A549 (cell line): ENCODE measurements around the gene SEC24A. TPM values are rescaled to one million over a fixed set of nuclear protein-coding genes. Genes with fewer than 3 reads are reported as not detected.

Source experiments
- ATOH8 ChIP-seq: fragments of 250-450 bp; sonication (Bioruptor Pico); IDR thresholded peaks from 2 replicates; pipeline ENCODE4 v1.5.0; 2020; ENCODE audit warnings: low read depth, mild to moderate bottlenecking, moderate library complexity
- BCL3 ChIP-seq: fragments of >200 bp; sonication (Bioruptor Twin); formaldehyde crosslinking; IDR thresholded peaks from 3 replicates; pipeline ENCODE4 v1.6.1; 2016
- BHLHE40 ChIP-seq: IDR thresholded peaks from 2 replicates; pipeline ENCODE4 v1.6.1; 2012; ENCODE audit warnings: low read depth, low read length, inconsistent platforms
- CBX2 ChIP-seq: fragments of 200-600 bp; sonication (generic); IDR thresholded peaks from 2 replicates; pipeline ENCODE4 v1.6.1; 2016; ENCODE audit warnings: low read depth, mild to moderate bottlenecking, borderline replicate concordance
- CBX8 ChIP-seq: fragments of 200-600 bp; sonication (generic); IDR thresholded peaks from 2 replicates; pipeline ENCODE4 v1.6.1; 2016
- CHD2 ChIP-seq: fragments of 150-350 bp; IDR thresholded peaks from 2 replicates; pipeline ENCODE4 v1.6.1; 2014; ENCODE audit warnings: low read length; ENCODE audit not compliant: partially characterized antibody
- CHD4 ChIP-seq: fragments of 200-600 bp; sonication (generic); IDR thresholded peaks from 2 replicates; pipeline ENCODE4 v1.6.1; 2016; ENCODE audit warnings: antibody characterized with exemption, mild to moderate bottlenecking, borderline replicate concordance
- EHF ChIP-seq: fragments of 250-450 bp; sonication (Bioruptor Pico); IDR thresholded peaks from 2 replicates; pipeline ENCODE4 v1.5.0; 2020; ENCODE audit warnings: mild to moderate bottlenecking
- EHMT2 ChIP-seq: fragments of 200-600 bp; sonication (generic); IDR thresholded peaks from 2 replicates; pipeline ENCODE4 v1.6.1; 2016; ENCODE audit warnings: antibody characterized with exemption, low read depth, mild to moderate bottlenecking, moderate library complexity
- ELK1 ChIP-seq: fragments of 150-350 bp; IDR thresholded peaks from 2 replicates; pipeline ENCODE4 v1.6.1; 2014; ENCODE audit warnings: low read depth, mild to moderate bottlenecking, low read length
- ESRRA ChIP-seq: fragments of 150-350 bp; IDR thresholded peaks from 2 replicates; pipeline ENCODE4 v1.6.1; 2014; ENCODE audit warnings: mild to moderate bottlenecking, low read length, borderline replicate concordance
- FOSB ChIP-seq: fragments of 250-450 bp; sonication (Bioruptor Pico); IDR thresholded peaks from 2 replicates; pipeline ENCODE4 v1.5.0; 2020; ENCODE audit warnings: mild to moderate bottlenecking, moderate library complexity
- FOXS1 ChIP-seq: fragments of 250-450 bp; sonication (Bioruptor Pico); IDR thresholded peaks from 2 replicates; pipeline ENCODE4 v1.5.0; 2020; ENCODE audit warnings: mild to moderate bottlenecking, moderate library complexity
- GATA3 ChIP-seq: IDR thresholded peaks from 2 replicates; pipeline ENCODE4 v1.6.1; 2012; ENCODE audit warnings: borderline replicate concordance
- HDAC2 ChIP-seq: fragments of 200-600 bp; sonication (generic); IDR thresholded peaks from 2 replicates; pipeline ENCODE4 v1.6.1; 2016
- HES2 ChIP-seq: fragments of >200 bp; sonication (Bioruptor Twin); formaldehyde crosslinking; IDR thresholded peaks from 2 replicates; pipeline ENCODE4 v1.6.1; 2016
- HEYL ChIP-seq: fragments of 250-450 bp; sonication (Bioruptor Pico); IDR thresholded peaks from 2 replicates; pipeline ENCODE4 v1.8.0; 2021; ENCODE audit warnings: mild to moderate bottlenecking, moderate library complexity
- HOXB13 ChIP-seq: fragments of 250-450 bp; sonication (Bioruptor Pico); IDR thresholded peaks from 2 replicates; pipeline ENCODE4 v1.5.0; 2020; ENCODE audit warnings: low read depth, mild to moderate bottlenecking, moderate library complexity
- JUN ChIP-seq, 2 experiments: fragments of >200 bp; sonication (Bioruptor Twin); formaldehyde crosslinking; IDR thresholded peaks; 2 replicates in 1 of 2; 3 replicates in 1 of 2; pipeline ENCODE4 v1.6.1; 2016 to 2017
- JUNB ChIP-seq: fragments of >200 bp; sonication (Bioruptor Twin); formaldehyde crosslinking; IDR thresholded peaks from 2 replicates; pipeline ENCODE4 v1.6.1; 2016
- KDM1A ChIP-seq: fragments of 200-600 bp; sonication (generic); IDR thresholded peaks from 2 replicates; pipeline ENCODE4 v1.6.1; 2016; ENCODE audit warnings: low read depth, mild to moderate bottlenecking
- KDM5A ChIP-seq: fragments of 200-600 bp; sonication (generic); IDR thresholded peaks from 2 replicates; pipeline ENCODE4 v1.6.1; 2016; ENCODE audit warnings: antibody characterized with exemption, mild to moderate bottlenecking
- MAFK ChIP-seq: fragments of 450-650 bp; IDR thresholded peaks from 2 replicates; pipeline ENCODE4 v1.6.1; 2014; ENCODE audit not compliant: partially characterized antibody
- MAX ChIP-seq: IDR thresholded peaks from 2 replicates; pipeline ENCODE4 v1.6.1; 2012
- MAZ ChIP-seq: fragments of 150-350 bp; IDR thresholded peaks from 2 replicates; pipeline ENCODE4 v1.6.1; 2014; ENCODE audit warnings: antibody characterized with exemption, low read depth, low read length, borderline replicate concordance
- NFE2L2 ChIP-seq: fragments of 150-350 bp; conservative IDR thresholded peaks from 2 replicates; pipeline ENCODE4 v1.6.1; 2014; ENCODE audit warnings: low read length
- NPAS2 ChIP-seq: fragments of 250-450 bp; sonication (Bioruptor Pico); IDR thresholded peaks from 2 replicates; pipeline ENCODE4 v1.8.0; 2022; ENCODE audit warnings: mild to moderate bottlenecking, moderate library complexity, borderline replicate concordance
- PBX3 ChIP-seq: IDR thresholded peaks from 2 replicates; pipeline ENCODE4 v1.6.1; 2012
- PHF8 ChIP-seq: fragments of 200-600 bp; sonication (generic); IDR thresholded peaks from 2 replicates; pipeline ENCODE4 v1.6.1; 2016; ENCODE audit warnings: low read depth, mild to moderate bottlenecking, antibody characterized with exemption, moderate library complexity, borderline replicate concordance
- POLR2A ChIP-seq: IDR thresholded peaks from 2 replicates; pipeline ENCODE4 v1.6.1; 2012; ENCODE audit warnings: mild to moderate bottlenecking, low read length
- POLR2AphosphoS2 ChIP-seq: conservative IDR thresholded peaks from 2 replicates; pipeline ENCODE4 v1.6.1; 2012; ENCODE audit warnings: low read length, improper control_type of control experiment, inconsistent platforms
- RAD21 ChIP-seq, 2 experiments: fragments of >200 bp in 1 of 2; sonication (Bioruptor Twin) in 1 of 2; formaldehyde crosslinking in 1 of 2; IDR thresholded peaks in 1 of 2; conservative IDR thresholded peaks in 1 of 2; 2 replicates in 1 of 2; 3 replicates in 1 of 2; pipeline ENCODE4 v1.6.1; 2012 to 2018; ENCODE audit warnings: inconsistent platforms in 1 of 2
- RFX5 ChIP-seq: fragments of 450-650 bp; IDR thresholded peaks from 2 replicates; pipeline ENCODE4 v1.7.1; 2014; ENCODE audit warnings: antibody characterized with exemption, mild to moderate bottlenecking, moderate library complexity
- RNF2 ChIP-seq: fragments of 200-600 bp; sonication (generic); IDR thresholded peaks from 2 replicates; pipeline ENCODE4 v1.6.1; 2016; ENCODE audit warnings: low read depth, mild to moderate bottlenecking, antibody characterized with exemption, moderate library complexity, borderline replicate concordance
- SMC3 ChIP-seq: fragments of >200 bp; sonication (Bioruptor Twin); formaldehyde crosslinking; IDR thresholded peaks from 3 replicates; pipeline ENCODE4 v1.6.1; 2018; ENCODE audit warnings: inconsistent platforms
- SREBF2 ChIP-seq: fragments of 450-650 bp; IDR thresholded peaks from 2 replicates; pipeline ENCODE4 v1.6.1; 2014; ENCODE audit warnings: mild to moderate bottlenecking, moderate library complexity
- USF2 ChIP-seq: fragments of 450-650 bp; IDR thresholded peaks from 2 replicates; pipeline ENCODE4 v1.6.1; 2014; ENCODE audit warnings: antibody characterized with exemption
- ZC3H11A ChIP-seq: fragments of 450-650 bp; IDR thresholded peaks from 2 replicates; pipeline ENCODE4 v1.6.1; 2014; ENCODE audit warnings: antibody characterized with exemption, mild to moderate bottlenecking
- ZFP36 ChIP-seq: fragments of 450-650 bp; IDR thresholded peaks from 2 replicates; pipeline ENCODE4 v1.6.1; 2014; ENCODE audit warnings: borderline replicate concordance; ENCODE audit not compliant: partially characterized antibody
- ZNF302 ChIP-seq: fragments of 250-450 bp; sonication (Bioruptor Pico); IDR thresholded peaks from 2 replicates; pipeline ENCODE4 v1.9.0; 2021; ENCODE audit warnings: inconsistent platforms, mild to moderate bottlenecking, moderate library complexity
- polyA plus RNA-seq, 4 experiments: library from polyadenylated mRNA; depleted of rRNA in 3 of 4; stranded (reverse); fragments of >200 nt; fragmentation: RNase III in 1 of 4; extraction: RNeasy Plus Mini Kit Qiagen cat#74134 plus additional on column Dnase treatment in 1 of 4; gene quantifications; 2 replicates in 3 of 4; 3 replicates in 1 of 4; pipeline ENCODE4 v1.2.3, GENCODE V29; 2011 to 2017

The SEC24A gene
- polyA plus RNA-seq, 2 of the 4 experiments (the other 2 are of a cell fraction), result 11.6 to 23.6 TPM

GRCh38 chr5:134738133-134738962 is 89.8 kb downstream of the SEC24A start, which contains the start of gene CAMLG (continued):
- TF ChIP-seq BCL3, result no peak
- peak; percentile 81 for TF ChIP-seq USF2
- TF ChIP-seq EHMT2, result no peak
- TF ChIP-seq JUN (IDR thresholded peaks at IDR 0.05), result peak; percentile 50 to 81; a peak in 4 of 5 replicates
- no peak for TF ChIP-seq CHD2
- no peak for TF ChIP-seq ESRRA
- TF ChIP-seq MAFK, result no peak
- TF ChIP-seq CBX8, result no peak
- no peak for TF ChIP-seq ZFP36
- TF ChIP-seq ATOH8 (CRISPR knock-in tag), result no peak
- no peak for TF ChIP-seq NFE2L2
- TF ChIP-seq POLR2A, result peak; percentile 75
- peak; percentile 57 to 63 for TF ChIP-seq RAD21 (conservative IDR thresholded peaks at IDR 0.05 in 1 of 2, IDR thresholded peaks at IDR 0.05 in 1 of 2)
- no peak for TF ChIP-seq FOSB (CRISPR knock-in tag)
- no peak for TF ChIP-seq SREBF2
- TF ChIP-seq JUNB, result no peak
- TF ChIP-seq ELK1, result no peak
- TF ChIP-seq HES2, result no peak
- no peak for TF ChIP-seq ZC3H11A
- no peak for TF ChIP-seq HEYL (CRISPR knock-in tag)
- TF ChIP-seq BHLHE40, result no peak
- no peak for TF ChIP-seq EHF (CRISPR knock-in tag)
- TF ChIP-seq RFX5, result no peak
- TF ChIP-seq KDM5A, result 0 out of 2 replicates have a peak, but pooled peaks have one; percentile 13
- no peak; the same call in 1 of the 2 replicates for TF ChIP-seq PBX3
- TF ChIP-seq CBX2, result no peak
- no peak for TF ChIP-seq RNF2
- no peak for TF ChIP-seq CHD4
- peak; percentile 92 for TF ChIP-seq PHF8
- no peak for TF ChIP-seq FOXS1
- TF ChIP-seq POLR2AphosphoS2, result no peak
- TF ChIP-seq MAZ, result peak; percentile 68; the same call in 1 of the 2 replicates
- TF ChIP-seq HOXB13 (CRISPR knock-in tag), result no peak
- peak; percentile 98 for TF ChIP-seq MAX
- no peak for TF ChIP-seq ZNF302 (CRISPR knock-in tag)
- TF ChIP-seq KDM1A, result no peak
- no peak for TF ChIP-seq GATA3
- peak; percentile 68; the same call in 2 of the 3 replicates for TF ChIP-seq SMC3
- peak; percentile 64 for TF ChIP-seq NPAS2
- 0 out of 2 replicates have a peak, but pooled peaks have one; percentile 7 for TF ChIP-seq HDAC2
